CD14-positive monocyte (primary cell): ENCODE measurements around the gene NUDCD3. TPM values are rescaled to one million over a fixed set of nuclear protein-coding genes. Genes with fewer than 3 reads are reported as not detected.
A peak's percentile ranks its signal among the peaks of the same experiment; 100 is the strongest.

ENCODE experiments used
- DNase-seq, 3 donors: peaks; one replicate each; pipeline ENCODE4 v3.0.0-alpha.2; 2011 to 2022
- H2AFZ ChIP-seq: 2 replicates; pipeline ENCODE4 v1.6.0; 2012; ENCODE audit warnings: mild to moderate bottlenecking, low read depth, low read length, inconsistent platforms; ENCODE audit not compliant: insufficient read depth, poor library complexity, severe bottlenecking
- H3K27ac ChIP-seq, 2 donors: 1 replicate in 1 of 2; 2 replicates in 1 of 2; pipeline ENCODE4 v1.5.1; 2012 to 2013; ENCODE audit warnings: low read length in 2 of 2, control low read depth in 1 of 2, inconsistent platforms in 1 of 2, low read depth in 1 of 2, mild to moderate bottlenecking in 1 of 2
- H3K27me3 ChIP-seq, 2 donors: one replicate each; pipeline versions ENCODE4 v1.6.0 to v1.6.1; 2011 to 2013; ENCODE audit warnings: low read length in 2 of 2; ENCODE audit not compliant: control insufficient read depth in 2 of 2, insufficient read depth in 2 of 2
- H3K36me3 ChIP-seq, 2 donors: replicated peaks in 1 of 2; 1 replicate in 1 of 2; 2 replicates in 1 of 2; pipeline versions ENCODE4 v1.5.1 to v1.6.1; 2012 to 2013; ENCODE audit warnings: low read length in 2 of 2, control low read depth in 1 of 2, inconsistent platforms in 1 of 2, mild to moderate bottlenecking in 1 of 2; ENCODE audit not compliant: insufficient read depth in 2 of 2, control insufficient read depth in 1 of 2
- H3K4me1 ChIP-seq, 2 donors: 1 replicate in 1 of 2; 2 replicates in 1 of 2; pipeline versions ENCODE4 v1.5.1 to v1.6.1; 2012 to 2013; ENCODE audit warnings: low read length in 2 of 2, control low read depth in 1 of 2, inconsistent platforms in 1 of 2, mild to moderate bottlenecking in 1 of 2, moderate library complexity in 1 of 2; ENCODE audit not compliant: insufficient read depth in 2 of 2, control insufficient read depth in 1 of 2
- H3K4me2 ChIP-seq: replicated peaks from 2 replicates; pipeline ENCODE3; 2012; ENCODE audit warnings: low read length, moderate library complexity, mild to moderate bottlenecking; ENCODE audit not compliant: poor library complexity, severe bottlenecking; ENCODE audit errors: extremely low read depth
- H3K4me3 ChIP-seq, 3 experiments: fragments of 200-600 bp in 1 of 3; sonication (generic) in 1 of 3; replicated peaks in 1 of 3; 1 replicate in 2 of 3; 2 replicates in 1 of 3; pipeline ENCODE4 v1.5.1; 2011 to 2013; ENCODE audit warnings: low read length in 3 of 3, mild to moderate bottlenecking in 3 of 3, control low read depth in 2 of 3, low read depth in 2 of 3, inconsistent platforms in 1 of 3, moderate library complexity in 1 of 3
- H3K79me2 ChIP-seq: 2 replicates; pipeline ENCODE4 v1.6.0; 2012; ENCODE audit warnings: mild to moderate bottlenecking, control low read depth, inconsistent platforms, low read length, moderate library complexity; ENCODE audit not compliant: insufficient read depth
- H3K9ac ChIP-seq: 2 replicates; pipeline ENCODE4 v1.6.0; 2017; ENCODE audit warnings: low read length, mild to moderate bottlenecking; ENCODE audit not compliant: insufficient read depth, poor library complexity, severe bottlenecking
- H3K9me3 ChIP-seq, 2 donors: replicated peaks in 1 of 2; 1 replicate in 1 of 2; 2 replicates in 1 of 2; pipeline versions ENCODE4 v1.5.1 to v1.6.1; 2012 to 2013; ENCODE audit warnings: low read length in 2 of 2, control low read depth in 1 of 2; ENCODE audit not compliant: control insufficient read depth in 1 of 2, insufficient read depth in 1 of 2
- H4K20me1 ChIP-seq: 2 replicates; pipeline ENCODE4 v1.6.0; 2012; ENCODE audit warnings: mild to moderate bottlenecking, low read length, control low read depth, moderate library complexity; ENCODE audit not compliant: insufficient read depth
- H3K27ac Mint-ChIP-seq, 7 donors: one replicate each; pipeline ENCODE4 v1.8.0; 2020; ENCODE audit warnings: mild to moderate bottlenecking in 7 of 7, mixed read lengths in 7 of 7, moderate library complexity in 6 of 7, inconsistent platforms in 2 of 7
- H3K27me3 Mint-ChIP-seq, 3 donors: one replicate each; pipeline ENCODE4 v1.8.0; 2021 to 2022; ENCODE audit warnings: low read depth in 3 of 3, mild to moderate bottlenecking in 3 of 3, mixed read lengths in 3 of 3, moderate library complexity in 3 of 3, inconsistent platforms in 1 of 3
- H3K36me3 Mint-ChIP-seq, 2 donors: one replicate each; pipeline ENCODE4 v1.8.0; 2020; ENCODE audit warnings: mixed read lengths in 2 of 2, inconsistent platforms in 1 of 2, mild to moderate bottlenecking in 1 of 2
- H3K4me1 Mint-ChIP-seq: one replicate; pipeline ENCODE4 v1.8.0; 2020; ENCODE audit warnings: mild to moderate bottlenecking, mixed read lengths
- H3K4me3 Mint-ChIP-seq, 2 donors: one replicate each; pipeline ENCODE4 v1.8.0; 2020; ENCODE audit warnings: mild to moderate bottlenecking in 2 of 2, mixed read lengths in 2 of 2, moderate library complexity in 1 of 2
- H3K9me3 Mint-ChIP-seq, 7 donors: one replicate each; pipeline ENCODE4 v1.8.0; 2020 to 2022; ENCODE audit warnings: mixed read lengths in 7 of 7, mild to moderate bottlenecking in 6 of 7, moderate library complexity in 6 of 7, inconsistent platforms in 2 of 7
- WGBS: methylation state at CpG from one replicate; pipeline ENCODE4 v1.1.5; 2013; ENCODE audit warnings: missing lambda C conversion rate; ENCODE audit not compliant: insufficient coverage; 5-methylcytosine and 5-hydroxymethylcytosine counted together
- intact Hi-C, 2 donors: fragments of 100-400 bp; cut with micrococcal nuclease; formaldehyde crosslinking; loops; one replicate each; pipeline versions ENCODE4 v1.15.0 to v1.15.1; 2023
- polyA plus RNA-seq, 3 donors: library from polyadenylated mRNA; depleted of rRNA in 1 of 3; unstranded in 2 of 3; stranded (reverse) in 1 of 3; fragments of 300-500 nt in 2 of 3; fragments of >200 nt in 1 of 3; fragmentation: Illumina TruSeq in 2 of 3; gene quantifications; 1 replicate in 2 of 3; 2 replicates in 1 of 3; pipeline ENCODE4 v1.2.3, GENCODE V29; 2012 to 2021
- TF ChIP-seq, protein P1 (sequence below): fragments of 200-600 bp; IDR thresholded peaks from one replicate; pipeline ENCODE4 v1.8.0; 2022; ENCODE audit warnings: antibody characterized with exemption, mild to moderate bottlenecking

The NUDCD3 gene
- polyA plus RNA-seq, 3 donors: 13.6 to 26.5 (median 21.6) TPM

GRCh38 chr7:44447874-44448425 is 42.5 kb downstream of the NUDCD3 start:
- Histone ChIP-seq H3K4me1 (peaks cover 10 to 17% of the 10 kb centered on the region in 2 donors), H3K27me3 (no peaks in the 10 kb centered on the region), H3K4me3 (no peak overlapping the region), H3K9me3 (no peaks in the 10 kb centered on the region), H3K4me2 (no peak overlapping the region), H2AFZ (no peak overlapping the region), H3K36me3 (peaks cover 31 to 75% of the 10 kb centered on the region in 2 donors), H3K9ac (no peak overlapping the region), H4K20me1 (peaks cover 74% of the 10 kb centered on the region), H3K27ac (no peak overlapping the region), H3K79me2 (peaks cover 70% of the 10 kb centered on the region)
- Mint-ChIP-seq H3K27ac (peak overlapping the region in 2 of 7 donors; percentile 22 to 37), H3K4me1 (peaks cover 14% of the 10 kb centered on the region), H3K4me3 (no peak overlapping the region), H3K9me3 (peaks cover 0 to 3% (median 0%) of the 10 kb centered on the region in 7 donors), H3K27me3 (peaks cover 0 to 1% (median 0%) of the 10 kb centered on the region in 3 donors), H3K36me3 (peaks cover 54 to 63% of the 10 kb centered on the region in 2 donors)
- intact Hi-C loops: no loop called here
- 92% methylated on average over 4 of the region's 5 CpGs for WGBS
- TF ChIP-seq, protein P1, sequence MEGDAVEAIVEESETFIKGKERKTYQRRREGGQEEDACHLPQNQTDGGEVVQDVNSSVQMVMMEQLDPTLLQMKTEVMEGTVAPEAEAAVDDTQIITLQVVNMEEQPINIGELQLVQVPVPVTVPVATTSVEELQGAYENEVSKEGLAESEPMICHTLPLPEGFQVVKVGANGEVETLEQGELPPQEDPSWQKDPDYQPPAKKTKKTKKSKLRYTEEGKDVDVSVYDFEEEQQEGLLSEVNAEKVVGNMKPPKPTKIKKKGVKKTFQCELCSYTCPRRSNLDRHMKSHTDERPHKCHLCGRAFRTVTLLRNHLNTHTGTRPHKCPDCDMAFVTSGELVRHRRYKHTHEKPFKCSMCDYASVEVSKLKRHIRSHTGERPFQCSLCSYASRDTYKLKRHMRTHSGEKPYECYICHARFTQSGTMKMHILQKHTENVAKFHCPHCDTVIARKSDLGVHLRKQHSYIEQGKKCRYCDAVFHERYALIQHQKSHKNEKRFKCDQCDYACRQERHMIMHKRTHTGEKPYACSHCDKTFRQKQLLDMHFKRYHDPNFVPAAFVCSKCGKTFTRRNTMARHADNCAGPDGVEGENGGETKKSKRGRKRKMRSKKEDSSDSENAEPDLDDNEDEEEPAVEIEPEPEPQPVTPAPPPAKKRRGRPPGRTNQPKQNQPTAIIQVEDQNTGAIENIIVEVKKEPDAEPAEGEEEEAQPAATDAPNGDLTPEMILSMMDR: no peak
- no peak for DNase-seq

- Histone ChIP-seq H2AFZ (no peak overlapping the region), H3K27me3 (no peaks in the 10 kb centered on the region), H3K36me3 (peaks cover 31 to 58% of the 10 kb centered on the region in 2 donors), H3K4me1 (peaks cover 10 to 17% of the 10 kb centered on the region in 2 donors), H3K4me2 (no peak overlapping the region), H3K79me2 (peaks cover 67% of the 10 kb centered on the region), H3K4me3 (no peak overlapping the region), H4K20me1 (peaks cover 76% of the 10 kb centered on the region), H3K27ac (no peak overlapping the region), H3K9me3 (no peaks in the 10 kb centered on the region), H3K9ac (no peak overlapping the region)
- H3K27me3 Mint-ChIP-seq: peaks cover 0 to 3% (median 0%) of the 10 kb centered on the region in 3 donors
- H3K27ac Mint-ChIP-seq: no peak overlapping the region
- TF ChIP-seq, protein P1: no peak
- intact Hi-C loops: no loop called here
- no peak for DNase-seq
- 100% methylated on average over 2 of the region's 2 CpGs for WGBS
- peaks cover 42 to 52% of the 10 kb centered on the region in 2 donors for H3K36me3 Mint-ChIP-seq
- peaks cover 0 to 3% (median 0%) of the 10 kb centered on the region in 7 donors for H3K9me3 Mint-ChIP-seq
- H3K4me1 Mint-ChIP-seq: peaks cover 14% of the 10 kb centered on the region
- H3K4me3 Mint-ChIP-seq: no peak overlapping the region
Measured at GRCh38 chr7:44445986-44446671, 44.3 kb downstream of the NUDCD3 start.
